Measurements from ENCODE around the gene TNFAIP8L2. TPM values are rescaled to one million over a fixed set of nuclear protein-coding genes. Genes with fewer than 3 reads are reported as not detected.

Gene TNFAIP8L2
- total and polyA plus RNA-seq, 2 of the 8 experiments (the other 6 are each of a cell fraction or from before 2014, with no cell fraction given): not detected

DNA sequence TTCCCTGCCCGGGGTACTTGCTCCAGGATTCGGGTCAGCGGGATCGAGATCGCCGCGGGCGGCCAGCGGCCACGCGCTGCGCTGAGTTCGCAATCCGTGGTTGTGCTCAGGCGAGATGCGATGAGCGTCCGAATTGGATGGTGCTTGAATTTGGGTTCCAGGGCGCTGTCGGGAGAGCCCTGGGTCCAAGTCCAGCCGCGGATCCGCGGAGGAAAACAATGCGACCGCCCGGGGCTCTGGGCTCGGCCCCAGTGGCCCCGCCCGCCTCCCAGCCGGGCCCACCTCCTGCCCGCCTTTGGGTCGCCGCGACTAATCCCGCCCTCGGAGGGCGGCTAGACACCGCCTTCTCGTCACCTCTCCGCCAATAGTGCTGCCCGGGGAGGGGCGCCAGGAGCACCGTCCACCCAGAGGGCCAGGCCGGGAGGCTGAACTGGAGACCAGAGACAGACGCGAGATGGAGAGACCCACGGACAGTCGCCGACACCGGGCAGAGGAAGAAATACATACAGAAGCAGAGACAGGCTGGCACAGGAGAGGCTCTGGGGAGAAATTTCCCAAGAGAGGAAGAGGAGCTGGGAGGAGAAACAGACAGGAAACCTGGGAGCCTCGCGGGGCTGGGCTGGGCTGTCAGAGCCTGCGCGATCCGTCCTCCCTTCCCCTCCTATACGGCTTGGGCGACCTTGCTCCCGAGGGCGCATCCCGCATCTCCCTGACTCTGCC lies 9.9 kb upstream of the TNFAIP8L2 start, which contains the start of gene SEMA6C (continued):
- TF ChIP-seq NANOG (IDR thresholded peaks at IDR 0.05; ENCODE audit: insufficient read depth, low read depth, low read length, poor library complexity, severe bottlenecking) (no peak), GABPA (IDR thresholded peaks at IDR 0.05; ENCODE audit: borderline replicate concordance, insufficient read depth, low read length) (no peak), EGR1 (IDR thresholded peaks at IDR 0.05; ENCODE audit: borderline replicate concordance, low read depth, low read length) (no peak), CHD2 (IDR thresholded peaks at IDR 0.05; ENCODE audit: low read length) (peak; percentile 12; the same call in 1 of the 2 replicates), POLR2A (IDR thresholded peaks at IDR 0.05; ENCODE audit: control extremely low read depth in 1 of 2, low read depth in 2 of 2, low read length in 2 of 2) (no peak), TBP (IDR thresholded peaks at IDR 0.05; ENCODE audit: low read depth, low read length) (0 out of 2 replicates have a peak, but pooled peaks have one; percentile 23), POU5F1 (IDR thresholded peaks at IDR 0.05; ENCODE audit: low read depth, low read length) (no peak), HDAC6 (IDR thresholded peaks at IDR 0.05; ENCODE audit: low read depth, low read length) (no peak), SP4 (IDR thresholded peaks at IDR 0.05; ENCODE audit: low read length) (no peak), CBX8 (IDR thresholded peaks at IDR 0.05; ENCODE audit: borderline replicate concordance, low read depth, low read length) (no peak), ASH2L (IDR thresholded peaks at IDR 0.05; ENCODE audit: low read length) (peak; percentile 85), KDM1A (IDR thresholded peaks at IDR 0.05; ENCODE audit: borderline replicate concordance, low read length) (no peak), RXRA (IDR thresholded peaks at IDR 0.05; ENCODE audit: insufficient read depth, low read depth, low read length) (no peak), KDM5A (IDR thresholded peaks at IDR 0.05; ENCODE audit: low read length) (no peak), JUN (IDR thresholded peaks at IDR 0.05; ENCODE audit: low read depth, low read length) (no peak), YY1 (IDR thresholded peaks at IDR 0.05; ENCODE audit: low read depth, low read length) (no peak), CEBPB (IDR thresholded peaks at IDR 0.05; ENCODE audit: low read depth, low read length) (no peak), SP1 (IDR thresholded peaks at IDR 0.05; ENCODE audit: low read depth, low read length) (peak; percentile 41; the same call in 1 of the 2 replicates), BACH1 (IDR thresholded peaks at IDR 0.05; ENCODE audit: low read length) (no peak), NRF1 (IDR thresholded peaks at IDR 0.05; ENCODE audit: low read depth, low read length) (no peak), BRCA1 (IDR thresholded peaks at IDR 0.05; ENCODE audit: low read depth, low read length) (no peak), CREB1 (IDR thresholded peaks at IDR 0.05) (no peak)
- TF ChIP-seq, protein P1, sequence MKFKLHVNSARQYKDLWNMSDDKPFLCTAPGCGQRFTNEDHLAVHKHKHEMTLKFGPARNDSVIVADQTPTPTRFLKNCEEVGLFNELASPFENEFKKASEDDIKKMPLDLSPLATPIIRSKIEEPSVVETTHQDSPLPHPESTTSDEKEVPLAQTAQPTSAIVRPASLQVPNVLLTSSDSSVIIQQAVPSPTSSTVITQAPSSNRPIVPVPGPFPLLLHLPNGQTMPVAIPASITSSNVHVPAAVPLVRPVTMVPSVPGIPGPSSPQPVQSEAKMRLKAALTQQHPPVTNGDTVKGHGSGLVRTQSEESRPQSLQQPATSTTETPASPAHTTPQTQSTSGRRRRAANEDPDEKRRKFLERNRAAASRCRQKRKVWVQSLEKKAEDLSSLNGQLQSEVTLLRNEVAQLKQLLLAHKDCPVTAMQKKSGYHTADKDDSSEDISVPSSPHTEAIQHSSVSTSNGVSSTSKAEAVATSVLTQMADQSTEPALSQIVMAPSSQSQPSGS (IDR thresholded peaks at IDR 0.05; ENCODE audit: low read length): no peak
- TF ChIP-seq, protein P2, sequence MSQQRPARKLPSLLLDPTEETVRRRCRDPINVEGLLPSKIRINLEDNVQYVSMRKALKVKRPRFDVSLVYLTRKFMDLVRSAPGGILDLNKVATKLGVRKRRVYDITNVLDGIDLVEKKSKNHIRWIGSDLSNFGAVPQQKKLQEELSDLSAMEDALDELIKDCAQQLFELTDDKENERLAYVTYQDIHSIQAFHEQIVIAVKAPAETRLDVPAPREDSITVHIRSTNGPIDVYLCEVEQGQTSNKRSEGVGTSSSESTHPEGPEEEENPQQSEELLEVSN (IDR thresholded peaks at IDR 0.05): peak; percentile 27

Data from H1 (cell line).